AG09309 (cell line): Measurements from ENCODE around the gene APBA1.

Source experiments
- DNase-seq: peaks from one replicate; pipeline ENCODE4 v3.0.0-alpha.2; 2010; ENCODE audit warnings: low read depth
- H3K4me3 ChIP-seq: 2 replicates; pipeline ENCODE4 v1.5.1; 2011; ENCODE audit warnings: mild to moderate bottlenecking, low read depth, low read length, moderate library complexity; ENCODE audit not compliant: control insufficient read depth
- TF ChIP-seq, protein P1 (sequence below): IDR thresholded peaks from 2 replicates; pipeline ENCODE4 v1.5.1; 2011; ENCODE audit warnings: mild to moderate bottlenecking, low read depth, low read length, inconsistent platforms; ENCODE audit not compliant: insufficient read depth, control insufficient read depth; ENCODE audit errors: missing control alignments

APBA1 gene

GRCh38 chr9:69465473-69465872, 206.7 kb downstream of the APBA1 start:
- no peak overlapping the region for H3K4me3 ChIP-seq
- no peak for DNase-seq
- TF ChIP-seq, protein P1, sequence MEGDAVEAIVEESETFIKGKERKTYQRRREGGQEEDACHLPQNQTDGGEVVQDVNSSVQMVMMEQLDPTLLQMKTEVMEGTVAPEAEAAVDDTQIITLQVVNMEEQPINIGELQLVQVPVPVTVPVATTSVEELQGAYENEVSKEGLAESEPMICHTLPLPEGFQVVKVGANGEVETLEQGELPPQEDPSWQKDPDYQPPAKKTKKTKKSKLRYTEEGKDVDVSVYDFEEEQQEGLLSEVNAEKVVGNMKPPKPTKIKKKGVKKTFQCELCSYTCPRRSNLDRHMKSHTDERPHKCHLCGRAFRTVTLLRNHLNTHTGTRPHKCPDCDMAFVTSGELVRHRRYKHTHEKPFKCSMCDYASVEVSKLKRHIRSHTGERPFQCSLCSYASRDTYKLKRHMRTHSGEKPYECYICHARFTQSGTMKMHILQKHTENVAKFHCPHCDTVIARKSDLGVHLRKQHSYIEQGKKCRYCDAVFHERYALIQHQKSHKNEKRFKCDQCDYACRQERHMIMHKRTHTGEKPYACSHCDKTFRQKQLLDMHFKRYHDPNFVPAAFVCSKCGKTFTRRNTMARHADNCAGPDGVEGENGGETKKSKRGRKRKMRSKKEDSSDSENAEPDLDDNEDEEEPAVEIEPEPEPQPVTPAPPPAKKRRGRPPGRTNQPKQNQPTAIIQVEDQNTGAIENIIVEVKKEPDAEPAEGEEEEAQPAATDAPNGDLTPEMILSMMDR, result no peak

GRCh38 chr9:69463497-69464068, 208.6 kb downstream of the APBA1 start:
- no peak overlapping the region for H3K4me3 ChIP-seq
- TF ChIP-seq, protein P1, result no peak
- DNase-seq, result no peak

DNA sequence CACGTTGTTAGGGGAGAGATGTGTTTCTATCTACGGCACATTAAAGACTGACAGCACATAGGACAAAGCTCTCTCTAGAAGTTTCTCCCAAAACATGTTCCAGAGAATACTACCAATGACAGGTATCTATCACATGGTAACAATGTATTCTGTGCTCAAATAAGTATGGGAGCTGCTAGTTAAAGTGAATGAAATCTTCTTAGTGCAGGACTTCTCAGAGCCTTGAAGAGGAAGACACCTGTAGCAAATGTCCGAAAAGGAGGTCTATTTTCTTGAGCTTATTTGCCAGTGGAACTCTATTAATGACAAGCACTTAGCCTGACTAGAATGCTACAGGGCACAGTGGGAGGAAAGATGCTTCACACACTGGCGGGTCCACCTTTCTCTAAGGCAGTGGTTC, 209.8 kb downstream of the APBA1 start:
- DNase-seq, result no peak
- no peak overlapping the region for H3K4me3 ChIP-seq
- TF ChIP-seq, protein P1, result no peak

GRCh38 chr9:69461103-69461887, 210.9 kb downstream of the APBA1 start:
- no peak overlapping the region for H3K4me3 ChIP-seq
- DNase-seq, result no peak
- TF ChIP-seq, protein P1, result no peak

DNA sequence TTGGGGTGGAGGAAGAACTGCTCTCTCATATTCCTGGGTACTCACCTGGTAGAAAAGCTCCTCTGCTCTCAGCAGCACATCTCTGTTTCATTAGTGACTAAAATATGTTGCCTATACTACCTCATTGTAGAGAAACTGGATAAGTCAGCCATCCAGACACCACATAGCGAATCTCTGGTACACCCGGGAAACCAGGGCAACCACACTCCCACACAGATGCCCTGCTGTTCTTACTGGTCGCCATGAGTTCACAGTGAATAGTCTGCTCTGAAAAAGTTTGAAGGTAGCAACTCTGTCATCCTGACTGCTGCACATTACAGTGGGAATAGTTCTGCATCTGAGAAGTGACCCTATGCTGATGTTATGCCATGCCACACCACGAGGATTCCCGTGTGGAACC, 212.2 kb downstream of the APBA1 start:
- no peak overlapping the region for H3K4me3 ChIP-seq
- TF ChIP-seq, protein P1, result no peak
- no peak for DNase-seq

DNA sequence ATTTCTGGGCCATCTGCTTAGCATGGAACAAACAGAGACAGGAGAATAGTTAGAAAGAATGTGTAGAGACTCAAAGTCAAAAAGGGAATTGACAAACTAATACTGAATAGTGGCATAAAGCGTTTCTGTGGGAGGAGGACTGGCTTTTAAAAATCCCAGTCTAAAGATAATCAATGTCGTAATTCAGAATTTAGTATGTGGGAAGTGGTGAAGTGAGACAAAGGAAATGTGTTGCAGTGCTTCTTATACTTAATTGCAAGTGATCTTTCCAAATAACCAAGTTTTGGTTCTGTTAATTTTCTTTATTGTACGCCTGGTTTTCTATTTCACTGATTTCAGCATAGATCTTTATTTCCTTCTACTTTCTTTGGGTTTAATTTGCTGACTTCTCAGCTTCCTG, 214.0 kb downstream of the APBA1 start:
- no peak overlapping the region for H3K4me3 ChIP-seq
- no peak for DNase-seq
- TF ChIP-seq, protein P1, result no peak

- no peak for DNase-seq
- TF ChIP-seq, protein P1, result no peak
- no peak overlapping the region for H3K4me3 ChIP-seq
These were observed 216.0 kb downstream of the APBA1 start for GRCh38 chr9:69456201-69456600.
